ENCODE measurements around the gene ARHGAP26.

- no peak for TF ChIP-seq CTCF (IDR thresholded peaks at IDR 0.05)
- TF ChIP-seq POLR2A (IDR thresholded peaks at IDR 0.05) = no peak
Observed at GRCh38 chr5:142833517-142834449, 63.6 kb downstream of the ARHGAP26 start.
